Measurements from ENCODE around the gene NOD1.

- TF ChIP-seq ZFP30 (CRISPR knock-in tag; IDR thresholded peaks at IDR 0.05), result no peak
- TF ChIP-seq, protein P1, sequence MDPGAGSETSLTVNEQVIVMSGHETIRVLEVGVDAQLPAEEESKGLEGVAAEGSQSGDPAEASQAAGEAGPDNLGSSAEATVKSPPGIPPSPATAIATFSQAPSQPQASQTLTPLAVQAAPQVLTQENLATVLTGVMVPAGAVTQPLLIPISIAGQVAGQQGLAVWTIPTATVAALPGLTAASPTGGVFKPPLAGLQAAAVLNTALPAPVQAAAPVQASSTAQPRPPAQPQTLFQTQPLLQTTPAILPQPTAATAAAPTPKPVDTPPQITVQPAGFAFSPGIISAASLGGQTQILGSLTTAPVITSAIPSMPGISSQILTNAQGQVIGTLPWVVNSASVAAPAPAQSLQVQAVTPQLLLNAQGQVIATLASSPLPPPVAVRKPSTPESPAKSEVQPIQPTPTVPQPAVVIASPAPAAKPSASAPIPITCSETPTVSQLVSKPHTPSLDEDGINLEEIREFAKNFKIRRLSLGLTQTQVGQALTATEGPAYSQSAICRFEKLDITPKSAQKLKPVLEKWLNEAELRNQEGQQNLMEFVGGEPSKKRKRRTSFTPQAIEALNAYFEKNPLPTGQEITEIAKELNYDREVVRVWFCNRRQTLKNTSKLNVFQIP (CRISPR knock-in tag; IDR thresholded peaks at IDR 0.05; ENCODE audit: borderline replicate concordance, low read depth), result no peak
- TF ChIP-seq ZFP3 (CRISPR knock-in tag; IDR thresholded peaks at IDR 0.05), result no peak
- TF ChIP-seq RARB (CRISPR knock-in tag; IDR thresholded peaks at IDR 0.05), result no peak
- TF ChIP-seq, protein P2, sequence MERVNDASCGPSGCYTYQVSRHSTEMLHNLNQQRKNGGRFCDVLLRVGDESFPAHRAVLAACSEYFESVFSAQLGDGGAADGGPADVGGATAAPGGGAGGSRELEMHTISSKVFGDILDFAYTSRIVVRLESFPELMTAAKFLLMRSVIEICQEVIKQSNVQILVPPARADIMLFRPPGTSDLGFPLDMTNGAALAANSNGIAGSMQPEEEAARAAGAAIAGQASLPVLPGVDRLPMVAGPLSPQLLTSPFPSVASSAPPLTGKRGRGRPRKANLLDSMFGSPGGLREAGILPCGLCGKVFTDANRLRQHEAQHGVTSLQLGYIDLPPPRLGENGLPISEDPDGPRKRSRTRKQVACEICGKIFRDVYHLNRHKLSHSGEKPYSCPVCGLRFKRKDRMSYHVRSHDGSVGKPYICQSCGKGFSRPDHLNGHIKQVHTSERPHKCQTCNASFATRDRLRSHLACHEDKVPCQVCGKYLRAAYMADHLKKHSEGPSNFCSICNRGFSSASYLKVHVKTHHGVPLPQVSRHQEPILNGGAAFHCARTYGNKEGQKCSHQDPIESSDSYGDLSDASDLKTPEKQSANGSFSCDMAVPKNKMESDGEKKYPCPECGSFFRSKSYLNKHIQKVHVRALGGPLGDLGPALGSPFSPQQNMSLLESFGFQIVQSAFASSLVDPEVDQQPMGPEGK (CRISPR knock-in tag; IDR thresholded peaks at IDR 0.05; ENCODE audit: borderline replicate concordance), result no peak
- TF ChIP-seq ARNTL (CRISPR knock-in tag; IDR thresholded peaks at IDR 0.05; ENCODE audit: borderline replicate concordance, low read depth), result no peak
- no peak for TF ChIP-seq SNAI2 (CRISPR knock-in tag; IDR thresholded peaks at IDR 0.05)
Measured at GRCh38 chr7:30458311-30458710, 20.3 kb downstream of the NOD1 start.
